ENCODE results near the gene RAB10.
"Not testable (repeated sequence)": the region's sequence is repeated elsewhere in the genome, so short reads cannot be mapped to it uniquely, and the experiment has no call there.

RAB10 gene

DNA sequence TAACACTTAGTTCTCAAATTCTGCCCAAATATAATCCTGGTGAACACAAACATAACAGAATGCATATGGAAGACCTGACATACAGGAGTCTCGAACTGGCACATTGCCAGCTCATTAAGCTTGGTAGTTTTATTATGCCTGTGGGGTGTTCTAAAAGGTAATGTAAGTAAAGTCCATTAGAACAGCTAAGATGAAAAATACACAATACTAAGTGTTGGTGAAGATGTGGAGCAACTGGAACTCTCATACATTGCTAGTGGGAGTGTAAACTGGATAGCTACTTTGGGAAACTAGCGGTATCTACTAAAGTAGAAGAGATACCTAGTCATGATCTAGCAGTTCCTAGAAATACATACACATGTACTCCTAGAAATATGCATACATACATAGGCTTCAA, 24.3 kb upstream of the RAB10 start:
- DNase-seq (ENCODE audit: low spot score in 2 of 2) (no peak), ATAC-seq (no peak)
- Mint-ChIP-seq H3K9me3 (no peaks in the 10 kb centered on the region), H3K4me3 (no peak overlapping the region), H3K4me1 (no peaks in the 10 kb centered on the region), H3K36me3 (no peaks in the 10 kb centered on the region), H3K27ac (no peak overlapping the region)

- DNase-seq (ENCODE audit: low spot score in 2 of 2), result no peak
- Mint-ChIP-seq H3K27ac (no peak overlapping the region), H3K36me3 (no peaks in the 10 kb centered on the region), H3K4me3 (no peak overlapping the region), H3K4me1 (no peaks in the 10 kb centered on the region), H3K9me3 (no peaks in the 10 kb centered on the region)
- no peak for ATAC-seq
Observed at GRCh38 chr2:26010943-26011342, 22.9 kb upstream of the RAB10 start.

DNA sequence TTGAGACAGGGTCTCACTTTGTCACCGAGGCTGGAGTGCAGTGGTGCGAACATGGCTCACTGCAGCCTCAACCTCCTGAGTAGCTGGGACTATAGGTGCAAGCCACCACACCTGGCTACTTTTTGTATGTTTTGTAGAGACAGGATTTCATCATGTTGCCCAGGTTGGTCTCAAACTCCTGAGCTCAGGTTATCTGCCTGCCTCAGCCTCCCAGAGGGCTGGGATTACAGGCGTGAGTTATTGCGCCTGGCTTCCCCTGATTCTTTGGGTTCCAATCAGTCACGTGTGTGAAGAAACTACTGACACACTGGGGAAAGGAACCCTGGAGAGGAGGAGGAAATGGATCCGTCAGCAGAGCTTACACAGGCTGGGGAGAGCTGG, 22.3 kb upstream of the RAB10 start:
- no peak for ATAC-seq
- Mint-ChIP-seq H3K4me1 (no peaks in the 10 kb centered on the region), H3K36me3 (no peaks in the 10 kb centered on the region), H3K27ac (no peak overlapping the region), H3K4me3 (no peak overlapping the region), H3K9me3 (no peaks in the 10 kb centered on the region)
- no peak for DNase-seq (ENCODE audit: low spot score in 2 of 2)

DNA sequence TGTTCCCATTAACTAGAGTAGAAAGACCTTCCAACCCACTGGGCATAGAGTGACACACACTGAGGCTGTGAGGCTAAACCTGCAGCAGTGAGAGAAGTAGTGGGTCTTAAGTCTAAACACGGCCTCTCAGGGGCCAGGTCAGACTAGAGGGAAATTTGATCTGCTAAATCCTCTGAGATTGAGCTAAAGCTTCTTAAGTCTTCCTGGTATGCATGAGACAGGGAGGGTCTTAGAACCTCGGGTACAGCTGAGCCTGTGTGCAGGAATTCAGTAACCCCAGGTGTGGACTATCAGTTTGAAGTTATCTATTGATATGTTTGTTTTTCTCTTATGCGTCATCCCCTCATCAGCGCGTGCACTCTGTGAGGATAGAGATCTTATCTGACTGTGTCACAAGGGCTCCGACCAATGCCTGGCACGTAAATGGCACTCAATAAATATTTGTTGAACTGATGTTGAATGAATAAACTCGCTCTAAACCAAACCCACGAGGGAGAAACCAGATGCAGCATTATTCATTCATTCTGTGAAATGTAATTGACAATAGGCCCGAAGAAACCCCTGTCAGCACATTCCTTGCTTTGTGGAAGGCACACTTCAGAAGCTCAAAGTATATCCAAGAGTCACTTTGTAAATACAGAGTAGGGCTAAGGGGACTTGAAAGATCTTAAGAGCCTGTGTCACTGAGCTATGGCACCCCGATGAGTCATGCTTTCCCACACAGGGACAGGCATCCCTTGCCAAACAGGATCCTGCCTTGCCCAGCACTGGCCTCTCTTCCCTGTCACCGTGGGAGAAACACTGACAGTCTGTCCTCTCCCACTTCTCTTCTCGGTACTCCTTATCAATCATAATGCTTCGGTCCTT, 21.7 kb upstream of the RAB10 start:
- Mint-ChIP-seq H3K4me3 (no peak overlapping the region), H3K4me1 (no peaks in the 10 kb centered on the region), H3K9me3 (no peaks in the 10 kb centered on the region), H3K36me3 (no peaks in the 10 kb centered on the region), H3K27ac (no peak overlapping the region)
- ATAC-seq (no peak), DNase-seq (ENCODE audit: low spot score in 2 of 2) (no peak)

DNA sequence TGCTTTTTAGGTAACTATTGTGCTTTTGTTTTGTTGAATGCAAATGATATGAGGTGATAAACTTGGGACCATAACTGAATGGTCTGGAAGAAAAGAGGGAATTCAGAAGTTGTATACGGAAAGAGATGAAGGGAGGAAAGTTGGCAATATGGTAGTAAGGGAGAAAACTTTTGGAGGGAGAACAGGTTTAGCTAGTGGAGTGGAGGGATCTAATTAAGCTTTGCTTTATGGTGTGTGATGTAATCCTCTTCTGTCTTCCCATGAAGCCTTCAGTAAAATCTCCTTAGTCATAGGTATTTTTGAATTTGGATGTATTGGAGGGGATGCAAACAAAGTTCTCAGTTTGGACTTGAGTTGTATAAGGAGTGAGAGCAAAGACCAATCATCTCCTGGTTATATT, 20.2 kb upstream of the RAB10 start:
- no peak for DNase-seq (ENCODE audit: low spot score in 2 of 2)
- Mint-ChIP-seq H3K9me3 (no peaks in the 10 kb centered on the region), H3K4me3 (no peak overlapping the region), H3K4me1 (peaks cover 5% of the 10 kb centered on the region), H3K36me3 (no peaks in the 10 kb centered on the region), H3K27ac (no peak overlapping the region)
- no peak for ATAC-seq

GRCh38 chr2:26016012-26016705, 17.7 kb upstream of the RAB10 start:
- no peak for ATAC-seq
- Mint-ChIP-seq H3K36me3 (no peaks in the 10 kb centered on the region), H3K4me1 (peaks cover 5% of the 10 kb centered on the region)

GRCh38 chr2:26016706-26017045, 17.2 kb upstream of the RAB10 start:
- not testable (repeated sequence) for H3K9me3 Mint-ChIP-seq; ATAC-seq; H3K36me3 Mint-ChIP-seq; DNase-seq (ENCODE audit: low spot score in 2 of 2); H3K4me3 Mint-ChIP-seq; H3K27ac Mint-ChIP-seq; H3K4me1 Mint-ChIP-seq

More at GRCh38 chr2:26016012-26016705, 17.7 kb upstream of the RAB10 start:
- no peak overlapping the region for H3K4me3 Mint-ChIP-seq
- H3K9me3 Mint-ChIP-seq, result no peaks in the 10 kb centered on the region
- no peak for DNase-seq (ENCODE audit: low spot score in 2 of 2)
- H3K27ac Mint-ChIP-seq, result no peak overlapping the region

DNA sequence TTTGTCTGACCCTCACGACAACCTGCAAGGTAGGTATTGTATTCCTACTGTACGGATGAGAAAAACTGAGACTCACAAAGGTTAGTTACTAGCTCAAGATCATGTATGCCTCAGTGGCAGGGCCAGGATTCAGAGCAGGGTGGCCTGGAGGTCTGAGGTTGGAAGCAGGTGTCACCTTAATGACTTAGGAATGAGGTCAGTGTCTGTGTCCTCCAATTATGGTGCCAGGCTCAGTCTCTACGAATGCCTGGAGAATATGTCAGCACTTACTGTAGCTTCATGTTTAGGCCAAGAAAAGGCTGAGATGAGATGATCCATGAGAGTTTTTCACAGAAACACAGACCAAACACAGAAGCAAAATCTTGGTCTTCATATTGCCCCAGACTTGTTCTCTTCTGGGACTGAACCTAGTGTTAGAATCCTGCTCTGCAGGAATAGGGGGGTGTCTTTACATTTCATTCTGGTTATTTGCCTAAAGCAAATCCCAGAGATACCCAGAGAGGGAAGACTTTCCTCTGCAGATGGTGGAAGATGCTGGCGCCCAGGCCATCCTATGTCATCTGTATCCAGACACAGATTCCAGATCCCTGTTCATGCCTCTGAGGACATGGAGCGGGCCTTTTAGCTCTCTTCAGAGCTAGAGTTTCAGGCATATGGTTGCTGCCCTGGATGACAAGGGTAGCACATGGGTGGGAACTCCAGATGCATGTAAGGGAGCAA, 16.3 kb upstream of the RAB10 start:
- H3K4me1 Mint-ChIP-seq, result peaks cover 5% of the 10 kb centered on the region
- no peak overlapping the region for H3K4me3 Mint-ChIP-seq
- no peak overlapping the region for H3K27ac Mint-ChIP-seq
- DNase-seq (ENCODE audit: low spot score in 2 of 2), result no peak
- ATAC-seq, result peak; percentile 6
- H3K36me3 Mint-ChIP-seq, result no peaks in the 10 kb centered on the region
- no peaks in the 10 kb centered on the region for H3K9me3 Mint-ChIP-seq

DNA sequence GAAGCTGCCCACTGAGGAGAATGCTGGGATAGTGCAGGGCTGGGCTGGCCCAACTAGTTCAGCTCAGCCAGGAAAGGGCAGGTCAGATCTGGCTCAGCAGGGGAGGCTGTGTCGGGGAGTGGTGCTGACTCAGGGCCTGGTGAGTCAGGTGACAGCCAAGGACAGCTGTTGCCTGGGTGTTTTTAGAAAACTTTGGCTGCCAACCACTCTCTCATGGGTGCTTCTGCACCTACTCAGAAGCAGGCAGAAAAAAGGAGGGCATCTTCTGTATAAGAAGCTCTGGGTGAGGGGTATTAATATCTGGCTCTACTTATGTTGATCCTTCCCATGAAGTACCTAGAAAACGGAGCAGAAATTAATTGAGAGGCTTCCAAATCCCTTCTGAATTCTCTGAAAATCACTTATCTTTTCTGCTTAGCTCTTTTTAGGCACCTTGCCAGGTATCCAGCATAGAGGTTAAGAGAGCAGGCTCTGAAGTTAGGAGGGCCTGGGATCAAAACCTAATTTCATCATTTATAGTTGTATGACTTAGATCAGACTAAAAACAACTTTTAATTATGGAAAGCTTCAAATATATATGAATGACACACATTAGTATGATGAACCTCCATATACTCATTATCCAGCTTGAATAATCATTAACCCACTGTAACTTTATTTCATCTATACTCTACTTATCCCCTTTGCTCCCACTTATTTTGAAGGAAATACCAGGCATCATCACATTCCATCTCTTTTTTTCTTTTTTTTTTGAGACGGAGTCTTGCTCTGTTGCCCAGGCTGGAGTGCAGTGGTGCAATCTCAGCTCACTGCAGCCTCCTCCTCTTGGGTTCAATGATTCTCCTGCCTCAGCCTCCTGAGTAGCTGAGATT, 15.5 kb upstream of the RAB10 start:
- DNase-seq (ENCODE audit: low spot score in 2 of 2) (peak; percentile 10 to 57), ATAC-seq (peak; percentile 97)
- H3K4me3 Mint-ChIP-seq, result no peak overlapping the region
- H3K27ac Mint-ChIP-seq, result no peak overlapping the region
- no peaks in the 10 kb centered on the region for H3K9me3 Mint-ChIP-seq
- peaks cover 5% of the 10 kb centered on the region for H3K4me1 Mint-ChIP-seq
- H3K36me3 Mint-ChIP-seq, result no peaks in the 10 kb centered on the region

- no peak for DNase-seq (ENCODE audit: low spot score in 2 of 2)
Observed at GRCh38 chr2:26020231-26020640, 13.6 kb upstream of the RAB10 start.

DNA sequence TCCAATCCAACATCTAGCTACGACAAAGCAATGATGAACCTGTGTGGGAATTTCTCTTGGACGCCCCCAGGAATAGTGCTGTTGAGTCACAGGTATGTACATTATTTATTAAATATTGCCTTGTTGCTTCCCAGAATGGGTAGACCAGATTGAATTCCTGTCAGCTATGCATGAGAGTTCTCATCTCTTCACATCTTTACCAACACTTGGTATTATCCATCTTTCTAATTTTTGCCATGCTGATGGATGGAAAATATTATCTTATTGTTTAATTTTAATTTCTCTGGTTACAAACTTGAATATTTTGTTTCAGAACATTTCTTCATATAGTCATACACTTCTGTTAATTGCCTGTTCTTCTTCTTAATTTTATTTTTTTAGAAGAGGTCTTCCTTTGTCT, 9.6 kb upstream of the RAB10 start:
- no peak overlapping the region for H3K27ac Mint-ChIP-seq
- ATAC-seq (no peak), DNase-seq (ENCODE audit: low spot score in 2 of 2) (no peak)
- no peaks in the 10 kb centered on the region for H3K9me3 Mint-ChIP-seq
- no peaks in the 10 kb centered on the region for H3K36me3 Mint-ChIP-seq
- no peaks in the 10 kb centered on the region for H3K4me1 Mint-ChIP-seq
- H3K4me3 Mint-ChIP-seq, result no peak overlapping the region

More at GRCh38 chr2:26020231-26020640, 13.6 kb upstream of the RAB10 start:
- Mint-ChIP-seq H3K4me3 (no peak overlapping the region), H3K4me1 (peaks cover 5% of the 10 kb centered on the region), H3K9me3 (no peaks in the 10 kb centered on the region), H3K36me3 (no peaks in the 10 kb centered on the region), H3K27ac (peak overlapping the region; percentile 3)
- no peak for ATAC-seq

GRCh38 chr2:26025509-26025908, 8.4 kb upstream of the RAB10 start:
- Mint-ChIP-seq H3K4me3 (no peak overlapping the region), H3K4me1 (no peaks in the 10 kb centered on the region), H3K9me3 (no peaks in the 10 kb centered on the region), H3K36me3 (no peaks in the 10 kb centered on the region), H3K27ac (no peak overlapping the region)
- ATAC-seq (no peak), DNase-seq (ENCODE audit: low spot score in 2 of 2) (no peak)

DNA sequence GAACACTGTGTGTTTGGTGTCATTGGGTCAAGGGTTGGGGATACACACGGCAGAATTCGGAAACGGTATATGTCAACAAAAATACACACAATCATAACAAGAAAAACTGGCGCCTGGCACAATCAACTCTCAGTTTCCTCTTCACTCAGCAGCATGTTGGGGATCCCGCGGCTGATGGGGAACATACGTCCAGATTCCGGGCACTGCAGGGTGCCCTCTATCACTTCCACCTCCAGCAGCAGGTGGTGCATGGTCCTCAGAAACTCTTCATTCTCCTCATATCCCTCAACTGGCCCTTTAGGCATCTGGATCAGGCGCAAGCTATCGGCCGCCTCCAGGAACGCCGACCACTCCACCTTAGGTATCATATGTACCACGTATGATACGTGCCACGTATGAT, 5.8 kb upstream of the RAB10 start:
- not testable (repeated sequence) for H3K36me3 Mint-ChIP-seq

GRCh38 chr2:26032586-26033269, 1.2 kb upstream of the RAB10 start:
- H3K27ac Mint-ChIP-seq, result peak overlapping the region; percentile 95
- H3K4me1 Mint-ChIP-seq, result peaks cover 29% of the 10 kb centered on the region
- H3K4me3 Mint-ChIP-seq, result peak overlapping the region; percentile 82
- peak; percentile 3 for ATAC-seq
- DNase-seq (ENCODE audit: low spot score in 2 of 2); H3K9me3 Mint-ChIP-seq: not testable (repeated sequence)
- H3K36me3 Mint-ChIP-seq, result peaks cover 50% of the 10 kb centered on the region

More for the DNA sequence above, 5.8 kb upstream of the RAB10 start:
- not testable (repeated sequence) for DNase-seq (ENCODE audit: low spot score in 2 of 2); H3K27ac Mint-ChIP-seq; H3K9me3 Mint-ChIP-seq; H3K4me1 Mint-ChIP-seq; ATAC-seq; H3K4me3 Mint-ChIP-seq
